Measurements from ENCODE around the gene GPR83.
"Not testable (repeated sequence)": the region's sequence is repeated elsewhere in the genome, so short reads cannot be mapped to it uniquely, and the experiment has no call there.

The GPR83 gene

DNA sequence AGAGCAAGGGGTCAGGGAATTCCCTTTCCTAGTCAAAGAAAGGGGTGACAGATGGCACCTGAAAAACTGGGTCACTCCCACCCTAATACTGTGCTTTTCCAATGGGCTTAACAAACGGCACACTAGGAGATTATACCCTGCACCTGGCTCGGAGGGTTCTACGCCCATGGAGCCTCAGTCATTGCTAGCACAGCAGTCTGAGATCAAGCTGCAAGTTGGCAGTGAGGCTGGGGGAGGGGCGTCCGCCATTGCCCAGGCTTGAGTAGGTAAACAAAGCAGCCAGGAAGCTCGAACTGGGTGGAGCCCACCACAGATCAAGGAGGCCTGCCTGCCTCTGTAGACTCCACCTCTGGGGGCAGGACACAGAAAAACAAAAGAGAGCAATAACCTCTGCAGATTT, 30.6 kb downstream of the GPR83 start:
- DNase-seq (ENCODE audit: low read depth, low spot score): not testable (repeated sequence)

- not testable (repeated sequence) for DNase-seq (ENCODE audit: low read depth, low spot score)
Observed at GRCh38 chr11:94350850-94351563, 50.2 kb downstream of the GPR83 start.

- DNase-seq (ENCODE audit: low read depth, low spot score): not testable (repeated sequence)
Observed at GRCh38 chr11:94346311-94346710, 54.9 kb downstream of the GPR83 start.

DNA sequence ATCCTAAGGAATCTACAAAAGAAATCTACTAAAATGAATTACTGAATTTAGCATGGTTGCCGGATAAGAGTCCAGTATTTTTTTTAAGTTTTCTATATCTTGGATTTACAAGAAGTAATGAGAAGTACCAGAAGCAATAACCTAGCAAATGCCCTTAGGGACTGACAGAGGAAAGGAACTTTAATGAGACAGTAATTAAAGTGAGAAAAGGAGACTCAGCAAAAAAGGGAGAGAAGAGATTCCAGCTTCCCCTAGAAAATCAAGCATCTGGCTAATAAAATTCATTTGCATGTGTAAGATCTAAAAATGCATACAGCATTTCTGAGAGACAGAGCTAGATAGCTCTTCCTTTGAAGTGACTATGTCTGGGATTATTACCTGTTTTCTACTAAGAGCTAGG, 57.7 kb downstream of the GPR83 start:
- DNase-seq (ENCODE audit: low read depth, low spot score): no peak

- no peak for DNase-seq (ENCODE audit: low read depth, low spot score)
Observed at GRCh38 chr11:94342250-94342649, 59.0 kb downstream of the GPR83 start.

DNA sequence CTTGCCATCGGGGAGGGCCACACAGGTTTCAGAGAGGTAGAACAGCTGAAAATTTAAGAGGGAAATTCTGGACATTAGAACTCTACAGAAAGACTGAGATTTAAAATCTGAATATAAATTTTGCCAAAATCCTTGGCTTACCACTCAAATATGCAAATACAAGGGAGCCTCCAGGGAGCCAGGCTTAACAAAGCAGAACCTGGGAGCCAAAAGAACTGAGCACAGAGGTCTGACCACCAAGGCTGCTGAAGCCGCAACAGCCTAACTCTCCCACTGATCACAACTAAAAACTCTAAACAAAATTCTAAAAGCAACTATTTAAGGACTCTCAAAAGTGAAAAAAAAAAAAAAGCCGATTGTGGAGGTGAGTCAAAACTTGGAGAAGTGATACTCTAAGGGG, 62.6 kb downstream of the GPR83 start:
- DNase-seq (ENCODE audit: low read depth, low spot score): no peak

- DNase-seq (ENCODE audit: low read depth, low spot score): no peak
Observed at GRCh38 chr11:94336033-94336432, 65.2 kb downstream of the GPR83 start.

DNA sequence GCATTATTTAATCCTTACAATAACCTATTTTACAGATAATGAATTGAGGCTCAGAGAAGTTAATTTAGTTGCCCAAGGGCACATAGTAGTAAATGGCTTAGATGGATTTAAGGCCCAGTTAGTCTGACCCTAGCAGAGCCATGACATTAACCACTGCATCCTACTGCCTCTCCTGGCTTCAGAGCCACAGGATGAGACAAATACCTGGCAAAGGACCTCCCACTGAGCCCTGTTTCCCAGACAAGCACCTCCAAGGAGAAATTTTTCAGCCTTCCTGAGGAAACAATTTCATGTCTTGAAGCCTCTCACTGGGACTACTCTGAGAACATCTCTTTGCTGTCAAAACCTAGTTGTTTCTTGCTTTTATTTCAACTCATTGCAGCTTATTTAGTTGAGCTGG, 68.4 kb downstream of the GPR83 start:
- no peak for DNase-seq (ENCODE audit: low read depth, low spot score)

GRCh38 chr11:94330789-94331188, 70.4 kb downstream of the GPR83 start:
- DNase-seq (ENCODE audit: low read depth, low spot score): no peak

DNA sequence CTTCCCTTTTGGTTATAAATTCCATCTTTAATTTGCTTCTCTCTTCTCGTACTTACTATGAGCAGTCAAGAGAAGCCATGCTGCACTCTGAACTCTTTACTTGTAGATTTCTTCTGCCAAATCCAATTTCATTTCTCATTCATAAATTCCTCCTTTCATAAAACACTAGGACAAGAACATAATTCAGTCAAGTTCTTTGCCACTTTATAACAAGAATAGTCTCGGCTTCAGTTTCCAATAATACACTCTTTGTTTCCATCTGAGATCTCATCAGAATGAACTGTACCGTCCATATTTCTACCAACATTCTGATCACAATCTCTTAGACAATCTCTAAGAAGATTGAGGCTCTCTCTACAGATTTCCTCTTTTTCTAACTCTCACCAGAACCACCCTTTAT, 71.7 kb downstream of the GPR83 start:
- DNase-seq (ENCODE audit: low read depth, low spot score): no peak

GRCh38 chr11:94328587-94329080, 72.6 kb downstream of the GPR83 start:
- DNase-seq (ENCODE audit: low read depth, low spot score): no peak

All from activated naive CD8-positive, alpha-beta T cell treated with anti-CD3 and anti-CD28 coated beads, Interleukin-2, amount 50 U/mL, for 16 hours (primary cell).